Heart left ventricle (tissue), 16 donors: ENCODE results near the gene DLGAP1. TPM values are rescaled to one million over a fixed set of nuclear protein-coding genes. Genes with fewer than 3 reads are reported as not detected.
A peak's percentile ranks its signal among the peaks of the same experiment; 100 is the strongest.

Experiments used
- ATAC-seq, 4 donors: fragments of 200-7000 bp; cut with Tn5 transposase; one replicate each; pipeline ENCODE4 v1.9.1; 2020 to 2022; ENCODE audit warnings: moderate library complexity in 4 of 4, mild to moderate bottlenecking in 3 of 4, moderate number of reproducible peaks in 1 of 4
- DNase-seq, 5 donors: peaks; one replicate each; pipeline ENCODE4 v3.0.0-alpha.2; 2020
- H3K27ac ChIP-seq, 12 donors: fragments of 200-600 bp; sonication (generic) in 4 of 12; one replicate each; pipeline versions ENCODE4 v1.5.0 to v1.8.0; 2016 to 2022; ENCODE audit warnings: mild to moderate bottlenecking in 2 of 12
- H3K27me3 ChIP-seq, 9 donors: fragments of 200-600 bp; sonication (generic) in 2 of 9; one replicate each; pipeline versions ENCODE4 v1.5.1 to v1.8.0; 2016 to 2022; ENCODE audit warnings: mild to moderate bottlenecking in 3 of 9
- H3K36me3 ChIP-seq, 9 donors: fragments of 200-600 bp; sonication (generic) in 2 of 9; one replicate each; pipeline versions ENCODE4 v1.5.0 to v1.8.0; 2018 to 2022; ENCODE audit warnings: mild to moderate bottlenecking in 2 of 9
- H3K4me1 ChIP-seq, 12 donors: fragments of 200-600 bp; sonication (generic) in 4 of 12; one replicate each; pipeline versions ENCODE4 v1.5.0 to v1.8.0; 2016 to 2022; ENCODE audit warnings: mild to moderate bottlenecking in 3 of 12
- H3K4me3 ChIP-seq, 12 donors: fragments of 200-600 bp; sonication (generic) in 4 of 12; one replicate each; pipeline versions ENCODE4 v1.5.0 to v1.8.0; 2017 to 2022; ENCODE audit warnings: mild to moderate bottlenecking in 9 of 12, moderate library complexity in 4 of 12
- H3K9me3 ChIP-seq, 12 donors: fragments of 200-600 bp; sonication (generic) in 4 of 12; one replicate each; pipeline versions ENCODE4 v1.5.0 to v1.8.0; 2016 to 2022; ENCODE audit warnings: mild to moderate bottlenecking in 1 of 12
- CTCF ChIP-seq, 12 donors: fragments of 200-600 bp; sonication (generic) in 4 of 12; IDR thresholded peaks; one replicate each; pipeline versions ENCODE4 v1.5.0 to v1.8.0; 2018 to 2022; ENCODE audit warnings: antibody characterized with exemption in 12 of 12, mild to moderate bottlenecking in 5 of 12
- POLR2A ChIP-seq, 2 donors: fragments of 450-650 bp; IDR thresholded peaks; one replicate each; pipeline ENCODE4 v1.6.1; 2017; ENCODE audit warnings: antibody characterized with exemption in 2 of 2, mild to moderate bottlenecking in 2 of 2, moderate library complexity in 2 of 2
- WGBS, 4 donors: extraction: QIAGEN DNeasy Blood & Tissue Kit in 2 of 4; methylation state at CpG; one replicate each; pipeline versions ENCODE4 v1.1.5 to v1.1.7; 2013 to 2018; 5-methylcytosine and 5-hydroxymethylcytosine counted together
- intact Hi-C, 10 donors: fragments of 100-400 bp; cut with DNase I; formaldehyde crosslinking; loops; one replicate each; pipeline versions ENCODE4 v1.11.1 to v1.14.2; 2022
- polyA plus RNA-seq, 2 donors: library from polyadenylated mRNA; stranded (reverse); fragments of 200-250 nt; gene quantifications; one replicate each; pipeline ENCODE4 v1.2.3, GENCODE V29; 2013
- total RNA-seq, 9 donors: library from RNA; depleted of rRNA in 2 of 9; stranded (reverse); fragments of >200 nt in 2 of 9; fragmentation: NEBNext Ultra II Directional in 3 of 9; extraction: Animal tissue kit (Norgen Biotek cat#: 25700) in 3 of 9; gene quantifications; one replicate each; pipeline versions ENCODE4 v1.1.0 to v1.2.4, GENCODE V29; 2016 to 2023
- donor health status: ischemic (EF 13 %, LVEDD 7.1; RV severe dilation, severe dysfunction).
- donor health status: healthy with polysubstance abuse.
- donor health status: DM: no; HTN: yes; CAD: no.
- donor health status: DM: no; HTN: no; CAD: no.
- donor health status: ischemic (EF 25% LVEDD 6.9; RV normal size, moderate dysfunction).
- donor health status: ischemic (EF 25% LVEDD 5.7; RV mildly dilated, moderate dysfunction).
- donor health status: healthy.
- donor health status: DM: yes; HTN: yes; CAD: no.
- donor health status: ischemic (EF 35%, LVEDD 5.7; RV mildly dilated, moderate dysfunction).
- donor health status: nonischemic (EF 11% LVEDD 7.7; RV severe dilation, severe dysfunction).
- donor health status: DM: yes; HTN: yes; CAD: no.
- donor health status: PGD.
- donor health status: ischemic (EF 29% LVEDD 5.4; RV normal size, mild dysfunction).
- donor health status: nonischemic (EF 23%, LVEDD 6.1; RV moderate dilation, normal function).

Gene DLGAP1
- total and polyA plus RNA-seq, 11 donors, result 0.10 to 5.5 (median 0.40) TPM; not detected in 1

- TF ChIP-seq CTCF (IDR thresholded peaks at IDR 0.05) (no peak), POLR2A (IDR thresholded peaks at IDR 0.05) (no peak)
- no peaks in the 10 kb centered on the region for H3K27me3 ChIP-seq
These were observed 829.4 kb downstream of the DLGAP1 start for GRCh38 chr18:3625742-3626091.

DNA sequence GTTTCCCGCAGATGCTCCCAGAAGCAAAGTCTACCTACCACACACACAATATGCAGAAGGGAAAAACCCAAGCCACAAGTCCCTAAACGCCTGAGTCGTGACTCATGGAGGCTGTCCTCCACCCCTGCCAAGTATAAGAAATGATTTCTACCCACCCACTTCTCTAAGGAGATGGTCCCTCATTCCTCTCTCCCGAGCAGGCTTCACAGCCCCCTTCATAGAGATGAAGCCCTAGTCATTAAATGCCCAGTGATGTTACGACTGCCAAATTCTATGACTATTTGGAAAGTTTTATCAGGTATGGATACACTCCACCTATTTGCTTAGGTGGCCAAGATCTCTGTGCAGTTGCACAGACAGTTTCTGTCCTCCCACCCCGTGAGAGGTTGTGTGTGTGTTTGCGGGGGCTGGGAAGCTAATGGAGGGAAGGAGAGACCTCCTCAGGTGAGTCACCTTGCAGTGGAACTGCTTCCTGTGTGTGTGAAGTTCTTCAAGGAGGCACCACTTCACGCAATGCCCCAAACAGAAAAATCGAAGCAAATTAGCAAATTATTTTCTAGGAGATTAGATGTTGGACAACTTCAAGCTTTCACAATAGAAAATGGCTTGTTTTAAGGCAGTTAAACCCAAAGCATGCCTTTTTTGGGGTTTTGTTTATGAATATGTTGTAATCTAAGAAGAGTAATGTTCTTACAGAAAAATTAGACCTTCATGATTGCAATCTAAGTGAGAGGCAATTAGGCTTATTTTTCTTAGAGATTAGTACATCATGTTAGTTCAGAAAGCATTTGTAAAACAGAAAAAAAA, 830.0 kb downstream of the DLGAP1 start:
- Histone ChIP-seq H3K4me3 (no peak overlapping the region), H3K9me3 (no peaks in the 10 kb centered on the region), H3K27me3 (no peaks in the 10 kb centered on the region), H3K4me1 (peaks cover 0 to 34% (median 21%) of the 10 kb centered on the region in 12 donors), H3K27ac (peak overlapping the region in 11 of 12 donors; percentile 61 to 89 (median 86)), H3K36me3 (no peaks in the 10 kb centered on the region)
- DNase-seq, result peak in 2 of 5 donors; percentile 34 to 60
- TF ChIP-seq POLR2A (IDR thresholded peaks at IDR 0.05) (no peak), CTCF (IDR thresholded peaks at IDR 0.05) (no peak)
- intact Hi-C loops, result loop anchor here in 2 of 10 donors (1.0 to 2.0 kb wide), 2 partner anchors 29 to 30 kb away; no protein-coding TSS in a partner anchor
- peak in 2 of 4 donors; percentile 38 to 61 for ATAC-seq
- WGBS, 4 donors, result 66 to 80% (median 71%) methylated on average over 9 of the region's 9 CpGs

More at GRCh38 chr18:3625742-3626091, 829.4 kb downstream of the DLGAP1 start:
- no peaks in the 10 kb centered on the region for H3K36me3 ChIP-seq
- H3K4me1 ChIP-seq, result peaks cover 0 to 34% (median 21%) of the 10 kb centered on the region in 12 donors
- no peak overlapping the region for H3K4me3 ChIP-seq
- H3K9me3 ChIP-seq, result no peaks in the 10 kb centered on the region
- intact Hi-C loops, result loop anchor here in 1 of 10 donors (2.0 kb wide), 1 partner anchor 31 kb away; no protein-coding TSS in a partner anchor
- peak overlapping the region in 2 of 12 donors; percentile 81 to 88 for H3K27ac ChIP-seq
- ATAC-seq (no peak), DNase-seq (no peak)

- no peak for DNase-seq
- no peaks in the 10 kb centered on the region for H3K9me3 ChIP-seq
- no peaks in the 10 kb centered on the region for H3K36me3 ChIP-seq
- H3K4me3 ChIP-seq, result peak overlapping the region in 4 of 12 donors; percentile 2 to 19 (median 14)
- peak overlapping the region; percentile 61 to 89 (median 86) for H3K27ac ChIP-seq
- no peaks in the 10 kb centered on the region for H3K27me3 ChIP-seq
- no peak for ATAC-seq
- TF ChIP-seq POLR2A (IDR thresholded peaks at IDR 0.05), result no peak
- TF ChIP-seq CTCF (IDR thresholded peaks at IDR 0.05), result no peak
- intact Hi-C loops, result loop anchor here in 2 of 10 donors (1.0 to 2.0 kb wide), 2 partner anchors 28 to 30 kb away; no protein-coding TSS in a partner anchor
- H3K4me1 ChIP-seq, result peaks cover 0 to 34% (median 21%) of the 10 kb centered on the region in 12 donors
- WGBS, 4 donors, result 56 to 75% (median 65%) methylated on average over 2 of the region's 2 CpGs
These were observed 830.6 kb downstream of the DLGAP1 start for GRCh38 chr18:3624546-3624934.
